IMR-90 (cell line): ENCODE measurements around the gene CLCN4. TPM values are rescaled to one million over a fixed set of nuclear protein-coding genes. Genes with fewer than 3 reads are reported as not detected.

Source experiments
- ATAC-seq: fragments of 200-7000 bp; cut with Tn5 transposase; 2 replicates; pipeline ENCODE4 v1.9.1; 2020; ENCODE audit warnings: low read depth, mild to moderate bottlenecking, moderate library complexity
- BruUV-seq: library from RNA; stranded (reverse); fragments of 400-500 nt; replicated peaks from 2 replicates; lab custom pipeline; 2021; lab: Mats Ljungman, UMichigan
- CTCF ChIA-PET: fragments of 300-600 bp; formaldehyde crosslinking; extraction: SDS; loops from one replicate; lab custom pipeline; 2021; ENCODE audit warnings: antibody characterized with exemption; lab: Yijun Ruan, JAX
- POLR2A ChIA-PET: fragments of 300-600 bp; sonication (Branson Sonifier 250); formaldehyde crosslinking; loops from one replicate; lab custom pipeline; 2022; ENCODE audit warnings: antibody characterized with exemption; ENCODE audit not compliant: unreplicated experiment; lab: Charles Lee
- DNase-seq: peaks from one replicate; pipeline ENCODE4 v3.0.0; 2013
- H2AFZ ChIP-seq: replicated peaks from 2 replicates; pipeline ENCODE3; 2013; ENCODE audit warnings: low read length, mild to moderate bottlenecking; ENCODE audit not compliant: poor library complexity
- H2AK5ac ChIP-seq: 2 replicates; pipeline ENCODE4 v1.6.1; 2013; ENCODE audit warnings: low read depth, low read length, inconsistent platforms
- H2AK9ac ChIP-seq: replicated peaks from 2 replicates; pipeline ENCODE3; 2013; ENCODE audit warnings: mild to moderate bottlenecking, low read depth, low read length, moderate library complexity; ENCODE audit not compliant: poor library complexity
- H2BK120ac ChIP-seq: 2 replicates; pipeline ENCODE4 v1.6.1; 2013; ENCODE audit warnings: low read depth, low read length, inconsistent platforms
- H2BK15ac ChIP-seq: 3 replicates; pipeline ENCODE4 v1.6.1; 2013; ENCODE audit warnings: low read depth, low read length, inconsistent platforms
- H2BK20ac ChIP-seq: 2 replicates; pipeline ENCODE4 v1.6.1; 2013; ENCODE audit warnings: low read depth, mild to moderate bottlenecking, inconsistent platforms, low read length, moderate library complexity
- H2BK5ac ChIP-seq: 2 replicates; pipeline ENCODE4 v1.6.1; 2013; ENCODE audit warnings: mild to moderate bottlenecking, low read depth, low read length, inconsistent platforms; ENCODE audit not compliant: poor library complexity, severe bottlenecking
- H3K14ac ChIP-seq: replicated peaks from 2 replicates; pipeline ENCODE4 v1.6.1; 2013; ENCODE audit warnings: low read depth, low read length, inconsistent platforms
- H3K18ac ChIP-seq: 2 replicates; pipeline ENCODE4 v1.6.1; 2013; ENCODE audit warnings: low read depth, low read length, control low read depth
- H3K23ac ChIP-seq: 2 replicates; pipeline ENCODE4 v1.6.1; 2013; ENCODE audit warnings: low read depth, low read length, inconsistent platforms
- H3K27ac ChIP-seq: 2 replicates; pipeline ENCODE4 v1.5.1; 2013; ENCODE audit warnings: mild to moderate bottlenecking, control low read depth, low read length; ENCODE audit not compliant: insufficient read depth
- H3K27me3 ChIP-seq: 2 replicates; pipeline ENCODE4 v1.6.1; 2013; ENCODE audit warnings: low read length; ENCODE audit not compliant: control insufficient read depth, insufficient read depth
- H3K36me3 ChIP-seq: 2 replicates; pipeline ENCODE4 v1.6.1; 2013; ENCODE audit warnings: low read length, mixed read lengths; ENCODE audit not compliant: control insufficient read depth, insufficient read depth
- H3K4ac ChIP-seq: 2 replicates; pipeline ENCODE4 v1.6.1; 2013; ENCODE audit warnings: low read depth, low read length, inconsistent platforms
- H3K4me1 ChIP-seq: 2 replicates; pipeline ENCODE4 v1.6.1; 2013; ENCODE audit warnings: low read length, mixed read lengths; ENCODE audit not compliant: control insufficient read depth, insufficient read depth
- H3K4me2 ChIP-seq: 2 replicates; pipeline ENCODE4 v1.6.1; 2013; ENCODE audit warnings: low read depth, mild to moderate bottlenecking, control low read depth, low read length, moderate library complexity
- H3K4me3 ChIP-seq: 2 replicates; pipeline ENCODE4 v1.5.1; 2013; ENCODE audit warnings: low read depth, mild to moderate bottlenecking, control low read depth, low read length, moderate library complexity; ENCODE audit not compliant: insufficient read depth
- H3K56ac ChIP-seq: 2 replicates; pipeline ENCODE4 v1.6.1; 2013; ENCODE audit warnings: low read length, inconsistent platforms; ENCODE audit not compliant: insufficient read depth; ENCODE audit errors: extremely low read depth
- H3K79me1 ChIP-seq, 2 experiments: 2 replicates each; pipeline ENCODE4 v1.6.1; 2013; ENCODE audit warnings: low read length in 2 of 2, inconsistent platforms in 1 of 2, low read depth in 1 of 2
- H3K9ac ChIP-seq: 2 replicates; pipeline ENCODE4 v1.6.1; 2013; ENCODE audit warnings: low read depth, low read length, control low read depth
- H3K9me1 ChIP-seq: 2 replicates; pipeline ENCODE4 v1.6.1; 2013; ENCODE audit warnings: low read length, inconsistent platforms; ENCODE audit not compliant: insufficient read depth
- H3K9me3 ChIP-seq: 2 replicates; pipeline ENCODE4 v1.6.1; 2013; ENCODE audit warnings: low read length; ENCODE audit not compliant: control insufficient read depth, insufficient read depth
- H4K20me1 ChIP-seq: 2 replicates; pipeline ENCODE4 v1.6.1; 2013; ENCODE audit warnings: low read length, inconsistent platforms; ENCODE audit not compliant: insufficient read depth
- H4K5ac ChIP-seq: 2 replicates; pipeline ENCODE4 v1.6.1; 2013; ENCODE audit warnings: mild to moderate bottlenecking, low read depth, low read length, control low read depth
- H4K8ac ChIP-seq, 2 experiments: 2 replicates each; pipeline ENCODE4 v1.6.1; 2013; ENCODE audit warnings: low read depth in 2 of 2, low read length in 2 of 2, control low read depth in 1 of 2, inconsistent platforms in 1 of 2
- H4K91ac ChIP-seq: 2 replicates; pipeline ENCODE4 v1.6.1; 2013; ENCODE audit warnings: low read depth, low read length, inconsistent platforms; ENCODE audit not compliant: insufficient read depth
- BHLHE40 ChIP-seq: fragments of 150-350 bp; IDR thresholded peaks from 2 replicates; pipeline ENCODE4 v1.6.1; 2016; ENCODE audit warnings: mild to moderate bottlenecking, low read depth, low read length
- CHD1 ChIP-seq: IDR thresholded peaks from 2 replicates; pipeline ENCODE4 v1.6.1; 2012; ENCODE audit warnings: low read depth, low read length, improper control_type of control experiment
- CTCF ChIP-seq: conservative IDR thresholded peaks from 2 replicates; pipeline ENCODE4 v1.5.1; 2012; ENCODE audit warnings: mild to moderate bottlenecking, low read depth, low read length, improper control_type of control experiment
- ELK1 ChIP-seq: fragments of 150-350 bp; IDR thresholded peaks from 2 replicates; pipeline ENCODE4 v1.6.1; 2016; ENCODE audit warnings: low read depth, mild to moderate bottlenecking, low read length, moderate library complexity, borderline replicate concordance
- MAZ ChIP-seq: IDR thresholded peaks from 2 replicates; pipeline ENCODE4 v1.6.1; 2012; ENCODE audit warnings: low read depth, mild to moderate bottlenecking, low read length, improper control_type of control experiment, moderate library complexity, borderline replicate concordance
- MXI1 ChIP-seq: IDR thresholded peaks from 2 replicates; pipeline ENCODE4 v1.6.1; 2012; ENCODE audit warnings: low read depth, mild to moderate bottlenecking, low read length, moderate library complexity, borderline replicate concordance
- NFE2L2 ChIP-seq: fragments of 150-350 bp; IDR thresholded peaks from 2 replicates; pipeline ENCODE4 v1.6.1; 2016; ENCODE audit warnings: low read depth, mild to moderate bottlenecking, low read length
- POLR2A ChIP-seq: IDR thresholded peaks from 2 replicates; pipeline ENCODE4 v1.6.1; 2012; ENCODE audit warnings: mild to moderate bottlenecking, low read depth, low read length
- RAD21 ChIP-seq: IDR thresholded peaks from 2 replicates; pipeline ENCODE4 v1.6.1; 2012; ENCODE audit warnings: low read length, improper control_type of control experiment
- RFX5 ChIP-seq: IDR thresholded peaks from 2 replicates; pipeline ENCODE4 v1.8.0; 2012; ENCODE audit warnings: low read depth, mild to moderate bottlenecking, low read length, moderate library complexity
- USF2 ChIP-seq: fragments of 150-350 bp; IDR thresholded peaks from 2 replicates; pipeline ENCODE4 v1.6.1; 2017; ENCODE audit warnings: mild to moderate bottlenecking, antibody characterized with exemption, low read length, low read depth
- WGBS, 2 experiments: methylation state at CpG; one replicate each; pipeline versions ENCODE4 v1.1.5 to v1.1.7; 2013; ENCODE audit warnings: missing lambda C conversion rate in 2 of 2; ENCODE audit not compliant: insufficient read length in 1 of 2; ENCODE audit errors: extremely low coverage in 2 of 2; 5-methylcytosine and 5-hydroxymethylcytosine counted together
- dilution Hi-C: fragments of 300-500 bp; cut with HindIII; formaldehyde crosslinking; loops from one replicate; pipeline ENCODE4 v1.14.3; 2018; ENCODE audit warnings: low sequenced_read_pairs; ENCODE audit not compliant: unreplicated experiment
- in situ Hi-C: fragments of 300-500 bp; cut with MboI; formaldehyde crosslinking; loops from 3 replicates; pipeline ENCODE4 v1.14.3; 2019; ENCODE audit warnings: low sequenced_read_pairs, inconsistent platforms, mixed read lengths
- intact Hi-C: fragments of 100-400 bp; cut with micrococcal nuclease; formaldehyde crosslinking; loops from 2 replicates; pipeline ENCODE4 v1.10.0; 2022
- polyA plus RNA-seq, 3 experiments: library from polyadenylated mRNA; depleted of rRNA; stranded (reverse); fragments of >200 nt; gene quantifications; 2 replicates each; pipeline ENCODE4 v1.2.3, GENCODE V29; 2012; ENCODE audit warnings: low replicate concordance in 1 of 3
- total RNA-seq: library from RNA; depleted of rRNA; stranded (reverse); fragments of >200 nt; gene quantifications from 2 replicates; pipeline ENCODE4 v1.2.3, GENCODE V29; 2012

Gene CLCN4
- total and polyA plus RNA-seq, 2 of the 4 experiments (the other 2 are of a cell fraction), result 2.2 to 4.5 TPM

GRCh38 chrX:10110316-10110935 is 46.3 kb upstream of the CLCN4 start:
- Histone ChIP-seq H3K79me1 (peaks cover 0 to 9% of the 10 kb centered on the region in 2 experiments; a peak in 2 of 4 replicates), H3K14ac (no peak overlapping the region), H3K9me3 (no peaks in the 10 kb centered on the region), H3K4ac (no peak overlapping the region), H3K4me3 (no peak overlapping the region), H2BK15ac (no peak overlapping the region), H3K27me3 (no peaks in the 10 kb centered on the region), H2BK120ac (no peak overlapping the region), H3K9ac (no peak overlapping the region), H2AK9ac (no peak overlapping the region), H3K4me1 (peaks cover 2% of the 10 kb centered on the region; the same call in 1 of the 2 replicates), H3K4me2 (no peak overlapping the region), H3K18ac (no peak overlapping the region), H4K5ac (no peak overlapping the region), H2BK20ac (no peak overlapping the region), H4K20me1 (peaks cover 7% of the 10 kb centered on the region; the same call in 1 of the 2 replicates), H3K27ac (no peak overlapping the region), H2AK5ac (no peak overlapping the region), H3K56ac (no peak overlapping the region), H2AFZ (no peak overlapping the region), H3K23ac (no peak overlapping the region), H3K36me3 (peaks cover 11% of the 10 kb centered on the region), H4K91ac (no peak overlapping the region), H2BK5ac (no peak overlapping the region), H3K9me1 (peaks cover 3% of the 10 kb centered on the region; the same call in 1 of the 2 replicates), H4K8ac (no peak overlapping the region)
- in situ Hi-C loops (loop anchor here (25.0 kb wide), 2 partner anchors 223 to 1298 kb away; partner anchors contain the start of gene FAM9A), dilution Hi-C loops (no loop called here), intact Hi-C loops (no loop called here)
- no peak for TF ChIP-seq MAZ
- TF ChIP-seq BHLHE40, result no peak
- no peak for TF ChIP-seq RAD21
- TF ChIP-seq POLR2A, result no peak
- no peak for TF ChIP-seq ELK1
- no peak for TF ChIP-seq NFE2L2
- no peak for TF ChIP-seq MXI1
- no peak for TF ChIP-seq CTCF
- TF ChIP-seq CHD1, result no peak
- no peak for TF ChIP-seq RFX5
- TF ChIP-seq USF2, result no peak
- ChIA-PET POLR2A (no interaction called here), CTCF (no interaction called here)
- ATAC-seq (no peak), DNase-seq (no peak)
- no TSS peak for BruUV-seq
- 88% methylated on average over 3 of the region's 16 CpGs; no CpG with 5 or more reads in 1 of the 2 experiments for WGBS, 2 experiments
